PC-9 (cell line): ENCODE results near the gene OR2A1. TPM values are rescaled to one million over a fixed set of nuclear protein-coding genes. Genes with fewer than 3 reads are reported as not detected.
"Not testable (repeated sequence)": the region's sequence is repeated elsewhere in the genome, so short reads cannot be mapped to it uniquely, and the experiment has no call there.

Source experiments
- Bru-seq: library from RNA; stranded (reverse); fragments of 400-500 nt; gene quantifications from one replicate; lab custom pipeline; 2021; lab: Mats Ljungman, UMichigan
- BruChase-seq, 2 experiments: library from RNA; stranded (reverse); fragments of 400-500 nt; gene quantifications; one replicate each; lab custom pipeline; 2021; lab: Mats Ljungman, UMichigan
- BruUV-seq: library from RNA; stranded (reverse); fragments of 400-500 nt; replicated peaks from 2 replicates; lab custom pipeline; 2021; lab: Mats Ljungman, UMichigan
- CTCF ChIA-PET: fragments of 300-600 bp; sonication (Branson Sonifier 250); formaldehyde crosslinking; loops from one replicate; lab custom pipeline; 2022; ENCODE audit warnings: antibody characterized with exemption; lab: Charles Lee
- POLR2A ChIA-PET: fragments of 300-600 bp; sonication (Branson Sonifier 250); formaldehyde crosslinking; loops from one replicate; lab custom pipeline; 2022; ENCODE audit warnings: antibody characterized with exemption; ENCODE audit not compliant: unreplicated experiment; lab: Charles Lee
- DNase-seq, 2 experiments: peaks; one replicate each; pipeline versions ENCODE4 v3.0.0 to v3.0.0-alpha.2; 2015 to 2022; ENCODE audit warnings: mixed read lengths in 1 of 2
- H2AFZ ChIP-seq: fragments of 200-600 bp; sonication (generic); 2 replicates; pipeline ENCODE4 v1.8.1; 2017; ENCODE audit warnings: antibody characterized with exemption
- H3F3A ChIP-seq: fragments of 200-600 bp; sonication (generic); 2 replicates; pipeline ENCODE4 v1.8.1; 2017; ENCODE audit warnings: antibody characterized with exemption, mild to moderate bottlenecking, low read depth; ENCODE audit not compliant: insufficient read depth
- H3K27ac ChIP-seq: fragments of 200-600 bp; sonication (generic); 2 replicates; pipeline ENCODE4 v1.6.1; 2016; ENCODE audit warnings: mixed run types
- H3K27me3 ChIP-seq: fragments of 200-600 bp; sonication (generic); 2 replicates; pipeline ENCODE4 v1.6.1; 2016; ENCODE audit warnings: low read depth, mixed run types; ENCODE audit not compliant: insufficient read depth
- H3K36me3 ChIP-seq: fragments of 200-600 bp; sonication (generic); 2 replicates; pipeline ENCODE4 v1.6.1; 2016; ENCODE audit warnings: low read depth, mixed run types
- H3K4me1 ChIP-seq: fragments of 200-600 bp; sonication (generic); replicated peaks from 2 replicates; pipeline ENCODE4 v1.6.1; 2016; ENCODE audit warnings: mixed run types; ENCODE audit not compliant: insufficient read depth
- H3K4me2 ChIP-seq: fragments of 200-600 bp; sonication (generic); 2 replicates; pipeline ENCODE4 v1.6.1; 2017; ENCODE audit warnings: mixed run types
- H3K4me3 ChIP-seq: fragments of 200-600 bp; sonication (generic); 2 replicates; pipeline ENCODE4 v1.6.1; 2016; ENCODE audit warnings: mixed run types
- H3K79me2 ChIP-seq: fragments of 200-600 bp; sonication (generic); 2 replicates; pipeline ENCODE4 v1.6.1; 2017; ENCODE audit warnings: low read depth, mixed run types
- H3K9me2 ChIP-seq: fragments of 200-600 bp; sonication (generic); 2 replicates; pipeline ENCODE4 v1.8.1; 2017; ENCODE audit warnings: mild to moderate bottlenecking; ENCODE audit not compliant: insufficient read depth
- H3K9me3 ChIP-seq: fragments of 200-600 bp; sonication (generic); 2 replicates; pipeline ENCODE4 v1.8.1; 2016; ENCODE audit warnings: low read depth; ENCODE audit not compliant: insufficient read depth
- H4K20me1 ChIP-seq: fragments of 200-600 bp; sonication (generic); 2 replicates; pipeline ENCODE4 v1.8.1; 2017; ENCODE audit not compliant: insufficient read depth
- intact Hi-C: fragments of 100-400 bp; cut with micrococcal nuclease; formaldehyde crosslinking; loops from one replicate; pipeline ENCODE4 v1.10.0; 2022; ENCODE audit not compliant: unreplicated experiment
- long read RNA-seq: library from polyadenylated mRNA; stranded (forward); transcript quantifications from one replicate; pipeline ENCODE4 v2.0.0, GENCODE V29; 2022
- total RNA-seq: library from RNA; stranded (reverse); gene quantifications from 2 replicates; pipeline ENCODE4 v1.2.3, GENCODE V29; 2021

The OR2A1 gene
- total RNA-seq (not detected in 2 replicates), Bru-seq, nascent RNA (not detected), BruChase-seq, experiment 1, labeled RNA remaining after a 2-hour chase (percentile 12 among the genes with signal in this experiment), BruChase-seq, experiment 2, labeled RNA remaining after a 6-hour chase (not detected)
- long read RNA-seq = 0 reads

- intact Hi-C loops = not testable (repeated sequence)
Measured at GRCh38 chr7:144311872-144312469, at the start of gene OR2A1. Gene OR2A1 (plus strand): TSS chr7:144312419. CDS start chr7:144318125, 5,706 bp downstream.

GRCh38 chr7:144264692-144265091, 47.5 kb upstream of the OR2A1 start, which contains the start of gene OR2A7:
Gene OR2A7 (minus strand): TSS chr7:144264792. CDS start chr7:144259628, 5,164 bp downstream.
- H3K27me3 ChIP-seq, H3K36me3 ChIP-seq, DNase-seq, intact Hi-C loops, H3F3A ChIP-seq, H4K20me1 ChIP-seq, H3K4me3 ChIP-seq, H3K9me2 ChIP-seq, POLR2A ChIA-PET, H3K4me1 ChIP-seq, H3K27ac ChIP-seq, H2AFZ ChIP-seq, H3K4me2 ChIP-seq, BruUV-seq, H3K9me3 ChIP-seq, H3K79me2 ChIP-seq, CTCF ChIA-PET: not testable (repeated sequence)

More at GRCh38 chr7:144311872-144312469, at the start of gene OR2A1:
- POLR2A ChIA-PET, H3K27me3 ChIP-seq, H4K20me1 ChIP-seq, H3K4me3 ChIP-seq, H3K4me1 ChIP-seq, H3K9me3 ChIP-seq, DNase-seq, CTCF ChIA-PET, H3K4me2 ChIP-seq, H3K36me3 ChIP-seq, H3F3A ChIP-seq, BruUV-seq, H3K9me2 ChIP-seq, H3K79me2 ChIP-seq, H3K27ac ChIP-seq, H2AFZ ChIP-seq: not testable (repeated sequence)

GRCh38 chr7:144269188-144269587, 43.0 kb upstream of the OR2A1 start, which contains the start of gene CTAGE8:
Gene CTAGE8 (minus strand): TSS chr7:144269288. CDS start chr7:144269250, 38 bp downstream.
- CTCF ChIA-PET, H4K20me1 ChIP-seq, H3K9me3 ChIP-seq, H3K79me2 ChIP-seq, intact Hi-C loops, H3K4me3 ChIP-seq, BruUV-seq, H3K4me2 ChIP-seq, H3F3A ChIP-seq, POLR2A ChIA-PET, H3K27ac ChIP-seq, H3K27me3 ChIP-seq, H2AFZ ChIP-seq, H3K36me3 ChIP-seq, H3K9me2 ChIP-seq, H3K4me1 ChIP-seq, DNase-seq: not testable (repeated sequence)

GRCh38 chr7:144275281-144275680, 36.9 kb upstream of the OR2A1 start:
- DNase-seq, intact Hi-C loops, H3K36me3 ChIP-seq, H3K27ac ChIP-seq, H3K27me3 ChIP-seq, H3K4me3 ChIP-seq, H4K20me1 ChIP-seq, H3K4me2 ChIP-seq, H3K79me2 ChIP-seq, CTCF ChIA-PET, H2AFZ ChIP-seq, POLR2A ChIA-PET, H3K9me2 ChIP-seq, BruUV-seq, H3K9me3 ChIP-seq, H3F3A ChIP-seq, H3K4me1 ChIP-seq: not testable (repeated sequence)

GRCh38 chr7:144280010-144280409, 32.2 kb upstream of the OR2A1 start:
- H3K27me3 ChIP-seq, H3F3A ChIP-seq, H3K9me2 ChIP-seq, POLR2A ChIA-PET, H3K36me3 ChIP-seq, H3K27ac ChIP-seq, H3K4me3 ChIP-seq, H3K79me2 ChIP-seq, H2AFZ ChIP-seq, H3K4me2 ChIP-seq, H4K20me1 ChIP-seq, H3K9me3 ChIP-seq, intact Hi-C loops, DNase-seq, CTCF ChIA-PET, H3K4me1 ChIP-seq: not testable (repeated sequence)
- BruUV-seq = TSS peak; percentile 4

- BruUV-seq, H4K20me1 ChIP-seq, H3K79me2 ChIP-seq, H3K36me3 ChIP-seq, CTCF ChIA-PET, H3K9me2 ChIP-seq, H3F3A ChIP-seq, intact Hi-C loops, H2AFZ ChIP-seq, H3K4me2 ChIP-seq, POLR2A ChIA-PET, DNase-seq, H3K4me3 ChIP-seq, H3K27ac ChIP-seq, H3K4me1 ChIP-seq, H3K9me3 ChIP-seq, H3K27me3 ChIP-seq: not testable (repeated sequence)
Measured at GRCh38 chr7:144281981-144282380, 30.2 kb upstream of the OR2A1 start.

GRCh38 chr7:144282490-144282889, 29.7 kb upstream of the OR2A1 start:
- intact Hi-C loops, H2AFZ ChIP-seq, H3K4me3 ChIP-seq, H3K9me3 ChIP-seq, CTCF ChIA-PET, H3K27ac ChIP-seq, H3K9me2 ChIP-seq, H4K20me1 ChIP-seq, H3K79me2 ChIP-seq, H3K36me3 ChIP-seq, H3K4me2 ChIP-seq, POLR2A ChIA-PET, BruUV-seq, H3K4me1 ChIP-seq, DNase-seq, H3K27me3 ChIP-seq, H3F3A ChIP-seq: not testable (repeated sequence)
